ENCODE measurements around the gene SEMA3G. TPM values are rescaled to one million over a fixed set of nuclear protein-coding genes. Genes with fewer than 3 reads are reported as not detected.

SEMA3G gene
- polyA plus RNA-seq, 1 experiment, result not detected

GRCh38 chr3:52479037-52479876, 34.4 kb upstream of the SEMA3G start:
- CTCF ChIA-PET, result interaction anchor here (0.5 to 1.0 kb wide), 3 partner anchors 7 to 58 kb away, joined by 3 to 4 read pairs (median 3); no protein-coding TSS in a partner anchor
- Histone ChIP-seq H3K4me3 (ENCODE audit: low read depth, low read length) (no peak overlapping the region), H3K36me3 (ENCODE audit: control insufficient read depth, insufficient read depth, low read length) (peaks cover 65% of the 10 kb centered on the region), H3K27me3 (ENCODE audit: control insufficient read depth, insufficient read depth, low read length) (no peaks in the 10 kb centered on the region)
- POLR2A ChIA-PET, result no interaction called here
- no peak for DNase-seq (ENCODE audit: low read depth)
- TF ChIP-seq, protein P1, sequence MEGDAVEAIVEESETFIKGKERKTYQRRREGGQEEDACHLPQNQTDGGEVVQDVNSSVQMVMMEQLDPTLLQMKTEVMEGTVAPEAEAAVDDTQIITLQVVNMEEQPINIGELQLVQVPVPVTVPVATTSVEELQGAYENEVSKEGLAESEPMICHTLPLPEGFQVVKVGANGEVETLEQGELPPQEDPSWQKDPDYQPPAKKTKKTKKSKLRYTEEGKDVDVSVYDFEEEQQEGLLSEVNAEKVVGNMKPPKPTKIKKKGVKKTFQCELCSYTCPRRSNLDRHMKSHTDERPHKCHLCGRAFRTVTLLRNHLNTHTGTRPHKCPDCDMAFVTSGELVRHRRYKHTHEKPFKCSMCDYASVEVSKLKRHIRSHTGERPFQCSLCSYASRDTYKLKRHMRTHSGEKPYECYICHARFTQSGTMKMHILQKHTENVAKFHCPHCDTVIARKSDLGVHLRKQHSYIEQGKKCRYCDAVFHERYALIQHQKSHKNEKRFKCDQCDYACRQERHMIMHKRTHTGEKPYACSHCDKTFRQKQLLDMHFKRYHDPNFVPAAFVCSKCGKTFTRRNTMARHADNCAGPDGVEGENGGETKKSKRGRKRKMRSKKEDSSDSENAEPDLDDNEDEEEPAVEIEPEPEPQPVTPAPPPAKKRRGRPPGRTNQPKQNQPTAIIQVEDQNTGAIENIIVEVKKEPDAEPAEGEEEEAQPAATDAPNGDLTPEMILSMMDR (IDR thresholded peaks at IDR 0.05; ENCODE audit: insufficient read depth, low read depth, low read length), result no peak

DNA sequence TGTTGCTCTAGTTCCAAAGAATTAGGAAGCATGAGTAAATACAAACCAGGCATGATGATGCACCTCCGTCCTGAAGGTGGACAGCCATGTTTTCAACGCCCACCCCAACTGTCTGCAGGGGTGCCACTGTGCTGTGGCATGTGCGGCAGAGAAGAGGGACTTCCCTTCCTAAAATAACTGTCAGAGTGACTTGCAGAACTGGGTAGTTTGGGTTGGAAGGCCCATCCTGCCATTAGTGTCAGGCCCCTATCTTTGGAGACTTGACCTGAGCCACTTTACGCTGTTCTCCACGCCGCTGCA, 32.8 kb upstream of the SEMA3G start:
- TF ChIP-seq, protein P1 (IDR thresholded peaks at IDR 0.05; ENCODE audit: insufficient read depth, low read depth, low read length), result no peak
- ChIA-PET CTCF (no interaction called here), POLR2A (no interaction called here)
- no peak overlapping the region for H3K4me3 ChIP-seq (ENCODE audit: low read depth, low read length)
- no peaks in the 10 kb centered on the region for H3K27me3 ChIP-seq (ENCODE audit: control insufficient read depth, insufficient read depth, low read length)
- no peak for DNase-seq (ENCODE audit: low read depth)
- H3K36me3 ChIP-seq (ENCODE audit: control insufficient read depth, insufficient read depth, low read length), result peaks cover 73% of the 10 kb centered on the region

DNA sequence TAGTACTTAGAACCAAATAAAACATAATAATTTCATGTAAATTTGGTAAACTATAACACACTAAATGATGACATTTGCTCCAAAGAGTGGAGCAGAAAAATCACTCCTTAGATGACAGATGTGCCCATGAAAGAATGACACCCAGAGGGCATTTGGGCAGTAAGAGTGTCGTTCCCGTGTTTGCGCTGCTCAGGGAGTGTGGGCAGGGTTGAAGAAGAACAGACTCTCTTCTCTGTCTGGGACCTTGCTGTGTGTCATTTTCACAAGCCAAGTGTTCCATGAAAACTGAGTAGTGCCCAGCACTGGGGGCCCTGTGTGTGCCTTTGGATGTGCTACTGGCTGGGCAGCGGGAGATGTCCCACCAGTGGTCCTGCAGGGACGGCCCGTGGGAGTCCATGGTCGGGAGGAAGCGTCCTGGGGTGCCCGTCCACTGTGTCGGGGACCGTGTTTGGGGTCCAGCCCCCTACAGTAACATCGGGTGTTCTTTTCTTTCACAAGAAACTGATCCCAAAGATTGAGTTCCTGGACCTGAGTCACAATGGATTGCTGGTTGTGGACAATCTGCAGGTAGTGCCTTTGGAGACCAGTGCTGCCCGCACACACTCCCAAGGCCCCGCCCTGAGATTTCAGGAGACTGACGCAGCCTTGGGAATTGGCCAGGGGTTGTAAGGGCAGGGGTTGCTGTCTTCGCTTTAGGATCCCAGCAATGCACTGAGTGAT, 32.3 kb upstream of the SEMA3G start:
- TF ChIP-seq, protein P1 (IDR thresholded peaks at IDR 0.05; ENCODE audit: insufficient read depth, low read depth, low read length), result no peak
- DNase-seq (ENCODE audit: low read depth), result no peak
- CTCF ChIA-PET, result no interaction called here
- POLR2A ChIA-PET, result no interaction called here
- Histone ChIP-seq H3K36me3 (ENCODE audit: control insufficient read depth, insufficient read depth, low read length) (peaks cover 72% of the 10 kb centered on the region), H3K4me3 (ENCODE audit: low read depth, low read length) (no peak overlapping the region), H3K27me3 (ENCODE audit: control insufficient read depth, insufficient read depth, low read length) (no peaks in the 10 kb centered on the region)

GRCh38 chr3:52473026-52473425, 28.1 kb upstream of the SEMA3G start:
- TF ChIP-seq, protein P1 (IDR thresholded peaks at IDR 0.05; ENCODE audit: insufficient read depth, low read depth, low read length), result no peak
- no peaks in the 10 kb centered on the region for H3K27me3 ChIP-seq (ENCODE audit: control insufficient read depth, insufficient read depth, low read length)
- no peak for DNase-seq (ENCODE audit: low read depth)
- no peak overlapping the region for H3K4me3 ChIP-seq (ENCODE audit: low read depth, low read length)
- POLR2A ChIA-PET, result no interaction called here
- peaks cover 51% of the 10 kb centered on the region for H3K36me3 ChIP-seq (ENCODE audit: control insufficient read depth, insufficient read depth, low read length)
- CTCF ChIA-PET, result interaction anchor here (0.6 to 2.2 kb wide), 3 partner anchors 10 to 150 kb away, joined by 3 to 11 read pairs (median 3); no protein-coding TSS in a partner anchor

GRCh38 chr3:52472239-52473000, 27.5 kb upstream of the SEMA3G start:
- DNase-seq (ENCODE audit: low read depth), result no peak
- Histone ChIP-seq H3K4me3 (ENCODE audit: low read depth, low read length) (no peak overlapping the region), H3K27me3 (ENCODE audit: control insufficient read depth, insufficient read depth, low read length) (no peaks in the 10 kb centered on the region), H3K36me3 (ENCODE audit: control insufficient read depth, insufficient read depth, low read length) (peaks cover 45% of the 10 kb centered on the region)
- ChIA-PET CTCF (interaction anchor here (0.8 to 2.2 kb wide), 9 partner anchors 8 to 227 kb away, joined by 3 to 11 read pairs (median 3); partner anchors contain the start of gene TNNC1), POLR2A (no interaction called here)
- TF ChIP-seq, protein P1 (IDR thresholded peaks at IDR 0.05; ENCODE audit: insufficient read depth, low read depth, low read length), result no peak

Data from BJ (cell line).